ENCODE results near the gene RNU2-63P. TPM values are rescaled to one million over a fixed set of nuclear protein-coding genes. Genes with fewer than 3 reads are reported as not detected.
"Not testable (repeated sequence)": the region's sequence is repeated elsewhere in the genome, so short reads cannot be mapped to it uniquely, and the experiment has no call there.

RNU2-63P gene
- total RNA-seq, 1 experiment from 2014 or later, result 7.7 TPM

GRCh38 chr2:88048541-88048940, 32.2 kb upstream of the RNU2-63P start:
- H3K9me3 Mint-ChIP-seq, result no peaks in the 10 kb centered on the region
- ChIA-PET POLR2A (no interaction called here), CTCF (no interaction called here)
- H3K36me3 Mint-ChIP-seq, result no peaks in the 10 kb centered on the region
- H3K27me3 Mint-ChIP-seq (ENCODE audit: low read depth), result no peaks in the 10 kb centered on the region
- peaks cover 3% of the 10 kb centered on the region for H3K4me1 Mint-ChIP-seq
- H3K27ac Mint-ChIP-seq, result no peak overlapping the region
- DNase-seq (ENCODE audit: low spot score) (no peak), ATAC-seq (no peak)
- TF ChIP-seq HMGXB4 (CRISPR knock-in tag; IDR thresholded peaks at IDR 0.05) (no peak), ZNF263 (CRISPR knock-in tag; IDR thresholded peaks at IDR 0.05; ENCODE audit: low read depth) (no peak), ZNF416 (CRISPR knock-in tag; IDR thresholded peaks at IDR 0.05) (no peak), E2F4 (CRISPR knock-in tag; IDR thresholded peaks at IDR 0.05; ENCODE audit: borderline replicate concordance, low read depth) (no peak), ZBTB21 (CRISPR knock-in tag; IDR thresholded peaks at IDR 0.05; ENCODE audit: borderline replicate concordance) (no peak), ZNF423 (CRISPR knock-in tag; IDR thresholded peaks at IDR 0.05) (no peak), TEAD1 (CRISPR knock-in tag; IDR thresholded peaks at IDR 0.05) (no peak), CDX4 (CRISPR knock-in tag; IDR thresholded peaks at IDR 0.05; ENCODE audit: borderline replicate concordance) (no peak), GRHL2 (CRISPR knock-in tag; IDR thresholded peaks at IDR 0.05; ENCODE audit: insufficient replicate concordance, severe bottlenecking) (no peak), ZBTB43 (CRISPR knock-in tag; IDR thresholded peaks at IDR 0.05) (no peak), TEAD4 (CRISPR knock-in tag; IDR thresholded peaks at IDR 0.05) (no peak), FOXJ3 (CRISPR knock-in tag; IDR thresholded peaks at IDR 0.05; ENCODE audit: borderline replicate concordance) (no peak), ATF2 (CRISPR knock-in tag; IDR thresholded peaks at IDR 0.05; ENCODE audit: borderline replicate concordance, low read depth) (no peak), FOXK1 (CRISPR knock-in tag; IDR thresholded peaks at IDR 0.05) (no peak), NR2C2 (CRISPR knock-in tag; IDR thresholded peaks at IDR 0.05) (no peak), JUN (CRISPR knock-in tag; IDR thresholded peaks at IDR 0.05) (no peak), IRF1 (CRISPR knock-in tag; IDR thresholded peaks at IDR 0.05) (no peak)
- no peak overlapping the region for H3K4me3 Mint-ChIP-seq

GRCh38 chr2:88045561-88045960, 29.2 kb upstream of the RNU2-63P start:
- ATAC-seq; H3K9me3 Mint-ChIP-seq; H3K4me3 Mint-ChIP-seq; H3K27ac Mint-ChIP-seq; DNase-seq (ENCODE audit: low spot score); H3K27me3 Mint-ChIP-seq (ENCODE audit: low read depth); H3K36me3 Mint-ChIP-seq; POLR2A ChIA-PET: not testable (repeated sequence)
- CTCF ChIA-PET, result interaction anchor here (1.3 kb wide), 1 partner anchor 15 kb away, joined by 6 read pairs; no protein-coding TSS in a partner anchor
- peaks cover 19% of the 10 kb centered on the region for H3K4me1 Mint-ChIP-seq
